Hepatocyte (in vitro differentiated cells): Measurements from ENCODE around the gene MKRN2. TPM values are rescaled to one million over a fixed set of nuclear protein-coding genes. Genes with fewer than 3 reads are reported as not detected.

Experiments
- DNase-seq: peaks from one replicate; pipeline ENCODE4 v3.0.0-alpha.2; 2016; ENCODE audit warnings: low spot score
- H2AFZ ChIP-seq: fragments of 200-600 bp; sonication (generic); 2 replicates; pipeline ENCODE4 v1.6.0; 2016; ENCODE audit warnings: antibody characterized with exemption, mild to moderate bottlenecking
- H3K27ac ChIP-seq: fragments of 200-600 bp; sonication (generic); 2 replicates; pipeline ENCODE4 v1.5.1; 2016; ENCODE audit warnings: mild to moderate bottlenecking
- H3K27me3 ChIP-seq: fragments of 200-600 bp; sonication (generic); 2 replicates; pipeline ENCODE4 v1.6.1; 2016
- H3K36me3 ChIP-seq: fragments of 200-600 bp; sonication (generic); replicated peaks from 2 replicates; pipeline ENCODE4 v1.5.1; 2016; ENCODE audit warnings: low read depth; ENCODE audit not compliant: insufficient read depth
- H3K4me1 ChIP-seq: fragments of 200-600 bp; sonication (generic); 2 replicates; pipeline ENCODE4 v1.5.1; 2016; ENCODE audit warnings: mild to moderate bottlenecking, moderate library complexity; ENCODE audit not compliant: insufficient read depth
- H3K4me2 ChIP-seq: fragments of 200-600 bp; sonication (generic); 2 replicates; pipeline ENCODE4 v1.6.0; 2016
- H3K4me3 ChIP-seq: fragments of 200-600 bp; sonication (generic); 2 replicates; pipeline ENCODE4 v1.5.1; 2016; ENCODE audit warnings: mild to moderate bottlenecking
- H3K79me2 ChIP-seq: fragments of 200-600 bp; sonication (generic); 2 replicates; pipeline ENCODE4 v1.6.0; 2017; ENCODE audit warnings: mild to moderate bottlenecking
- H3K9me2 ChIP-seq: fragments of 200-600 bp; sonication (generic); replicated peaks from 2 replicates; pipeline ENCODE4 v1.6.0; 2017; ENCODE audit warnings: mild to moderate bottlenecking; ENCODE audit not compliant: insufficient read depth
- H3K9me3 ChIP-seq: fragments of 200-600 bp; sonication (generic); 2 replicates; pipeline ENCODE4 v1.5.1; 2016; ENCODE audit warnings: low read depth, mild to moderate bottlenecking
- H4K20me1 ChIP-seq: fragments of 200-600 bp; sonication (generic); 2 replicates; pipeline ENCODE4 v1.6.0; 2016; ENCODE audit warnings: mild to moderate bottlenecking; ENCODE audit not compliant: insufficient read depth, poor library complexity, severe bottlenecking
- EZH2 ChIP-seq: fragments of 200-600 bp; sonication (generic); IDR thresholded peaks from 2 replicates; pipeline ENCODE4 v1.6.1; 2016; ENCODE audit warnings: antibody characterized with exemption, mild to moderate bottlenecking, borderline replicate concordance
- EZH2phosphoT487 ChIP-seq: fragments of 200-600 bp; sonication (generic); IDR thresholded peaks from one replicate; pipeline ENCODE4 v1.6.1; 2018; ENCODE audit warnings: antibody characterized with exemption, mild to moderate bottlenecking, low read depth, moderate library complexity; ENCODE audit not compliant: unreplicated experiment, severe bottlenecking
- WGBS: methylation state at CpG from one replicate; pipeline ENCODE4 v1.1.6; 2016; ENCODE audit warnings: low lambda C conversion rate; ENCODE audit errors: missing lambda C conversion rate; 5-methylcytosine and 5-hydroxymethylcytosine counted together
- polyA plus RNA-seq: library from polyadenylated mRNA; unstranded; fragments of >200 nt; fragmentation: Nextera tagmentation; extraction: Ambion mirVana; gene quantifications from 2 replicates; pipeline ENCODE4 v1.2.1, GENCODE V29; 2016
- total RNA-seq: library from RNA; depleted of rRNA; stranded (reverse); fragments of >200 nt; gene quantifications from 2 replicates; pipeline ENCODE4 v1.2.3, GENCODE V29; 2014
- TF ChIP-seq, protein P1 (sequence below): fragments of 200-600 bp; sonication (generic); IDR thresholded peaks from 2 replicates; pipeline ENCODE4 v1.5.1; 2016; ENCODE audit warnings: antibody characterized with exemption, mild to moderate bottlenecking; ENCODE audit not compliant: poor library complexity

The MKRN2 gene
- total and polyA plus RNA-seq, 2 experiments from 2014 or later, result 22.6 to 30.1 TPM

DNA sequence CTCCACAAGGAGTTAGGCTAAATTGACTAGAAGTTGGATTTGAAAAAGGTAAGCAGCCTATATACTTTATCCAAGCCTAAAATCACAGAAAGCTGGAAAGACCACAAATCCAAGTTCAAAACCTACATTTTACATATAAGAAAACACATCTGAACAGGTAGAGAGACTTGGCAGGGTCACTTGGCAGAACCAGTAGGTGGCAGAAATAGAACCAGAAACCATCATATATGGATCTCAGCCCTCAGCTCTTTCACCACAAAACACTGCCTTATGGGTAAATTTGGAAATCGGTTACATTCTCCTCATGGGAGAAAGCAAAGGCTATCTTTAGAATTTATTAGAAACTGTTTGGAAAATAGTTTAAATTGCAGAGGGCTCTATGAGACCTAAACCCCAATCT is 44.2 kb downstream of the MKRN2 start:
- Histone ChIP-seq H3K27ac (no peak overlapping the region), H3K4me3 (no peak overlapping the region), H3K4me1 (no peaks in the 10 kb centered on the region), H3K9me2 (no peaks in the 10 kb centered on the region), H2AFZ (no peak overlapping the region), H3K79me2 (peaks cover 27% of the 10 kb centered on the region), H4K20me1 (peaks cover 4% of the 10 kb centered on the region), H3K4me2 (no peak overlapping the region), H3K36me3 (peaks cover 6% of the 10 kb centered on the region), H3K27me3 (no peaks in the 10 kb centered on the region), H3K9me3 (no peaks in the 10 kb centered on the region)
- TF ChIP-seq EZH2, result no peak
- TF ChIP-seq, protein P1, sequence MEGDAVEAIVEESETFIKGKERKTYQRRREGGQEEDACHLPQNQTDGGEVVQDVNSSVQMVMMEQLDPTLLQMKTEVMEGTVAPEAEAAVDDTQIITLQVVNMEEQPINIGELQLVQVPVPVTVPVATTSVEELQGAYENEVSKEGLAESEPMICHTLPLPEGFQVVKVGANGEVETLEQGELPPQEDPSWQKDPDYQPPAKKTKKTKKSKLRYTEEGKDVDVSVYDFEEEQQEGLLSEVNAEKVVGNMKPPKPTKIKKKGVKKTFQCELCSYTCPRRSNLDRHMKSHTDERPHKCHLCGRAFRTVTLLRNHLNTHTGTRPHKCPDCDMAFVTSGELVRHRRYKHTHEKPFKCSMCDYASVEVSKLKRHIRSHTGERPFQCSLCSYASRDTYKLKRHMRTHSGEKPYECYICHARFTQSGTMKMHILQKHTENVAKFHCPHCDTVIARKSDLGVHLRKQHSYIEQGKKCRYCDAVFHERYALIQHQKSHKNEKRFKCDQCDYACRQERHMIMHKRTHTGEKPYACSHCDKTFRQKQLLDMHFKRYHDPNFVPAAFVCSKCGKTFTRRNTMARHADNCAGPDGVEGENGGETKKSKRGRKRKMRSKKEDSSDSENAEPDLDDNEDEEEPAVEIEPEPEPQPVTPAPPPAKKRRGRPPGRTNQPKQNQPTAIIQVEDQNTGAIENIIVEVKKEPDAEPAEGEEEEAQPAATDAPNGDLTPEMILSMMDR, result peak; percentile 17
- no peak for DNase-seq
- WGBS, result 100% methylated on average over 1 of the region's 1 CpG

DNA sequence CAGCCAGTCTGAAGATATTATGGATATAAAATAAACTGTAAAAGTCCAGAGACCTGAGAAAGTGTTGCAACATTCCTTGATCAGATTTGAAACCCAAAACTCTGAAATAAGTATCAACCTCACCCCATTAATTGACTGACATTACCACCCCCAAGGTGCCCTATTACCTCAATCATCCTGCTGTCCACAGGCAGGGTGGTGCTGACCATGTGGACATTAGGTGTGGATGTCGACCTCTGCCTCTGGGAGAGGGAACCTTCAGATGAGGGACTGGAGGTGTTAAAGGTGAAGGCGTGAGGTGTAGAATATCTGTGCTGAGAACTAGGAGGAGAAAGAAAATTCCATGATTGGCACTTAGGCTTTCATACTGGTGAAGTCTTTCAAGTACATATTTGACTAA is 47.1 kb downstream of the MKRN2 start:
- Histone ChIP-seq H3K4me3 (no peak overlapping the region), H3K4me1 (no peaks in the 10 kb centered on the region), H4K20me1 (peaks cover 4% of the 10 kb centered on the region), H2AFZ (no peak overlapping the region), H3K36me3 (no peaks in the 10 kb centered on the region), H3K9me3 (no peaks in the 10 kb centered on the region), H3K79me2 (peaks cover 34% of the 10 kb centered on the region), H3K27ac (no peak overlapping the region), H3K27me3 (no peaks in the 10 kb centered on the region), H3K9me2 (no peaks in the 10 kb centered on the region), H3K4me2 (no peak overlapping the region)
- 85% methylated on average over 2 of the region's 2 CpGs for WGBS
- no peak for TF ChIP-seq EZH2phosphoT487
- TF ChIP-seq EZH2, result no peak
- TF ChIP-seq, protein P1, result no peak
- no peak for DNase-seq

DNA sequence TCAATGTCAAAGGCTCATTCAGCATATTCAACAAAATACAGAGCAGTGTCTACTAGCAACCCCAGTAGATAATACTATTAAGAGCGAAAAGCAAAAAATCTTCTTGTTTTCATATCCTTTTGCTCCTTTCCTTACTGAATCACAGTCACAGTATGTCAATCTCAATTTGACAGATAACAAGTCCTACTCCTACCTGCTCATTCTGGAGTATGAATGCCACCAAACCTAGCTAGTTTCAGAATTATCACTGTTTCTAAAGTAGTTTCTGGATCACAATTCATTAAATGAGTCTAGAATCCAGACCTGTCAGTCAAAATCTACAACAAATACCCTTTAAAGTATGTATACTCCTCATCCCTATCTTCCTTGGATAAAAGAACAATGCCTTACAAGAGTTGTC is 51.5 kb downstream of the MKRN2 start:
- Histone ChIP-seq H3K27me3 (no peaks in the 10 kb centered on the region), H3K79me2 (peaks cover 61% of the 10 kb centered on the region), H3K9me2 (no peaks in the 10 kb centered on the region), H3K4me2 (no peak overlapping the region), H3K36me3 (no peaks in the 10 kb centered on the region), H3K9me3 (no peaks in the 10 kb centered on the region), H3K4me3 (no peak overlapping the region), H3K4me1 (no peaks in the 10 kb centered on the region), H3K27ac (no peak overlapping the region), H2AFZ (no peak overlapping the region), H4K20me1 (peaks cover 21% of the 10 kb centered on the region)
- no peak for DNase-seq
- 97% methylated on average over 1 of the region's 1 CpG for WGBS
- TF ChIP-seq, protein P1, result no peak
- TF ChIP-seq EZH2 (no peak), EZH2phosphoT487 (no peak)

DNA sequence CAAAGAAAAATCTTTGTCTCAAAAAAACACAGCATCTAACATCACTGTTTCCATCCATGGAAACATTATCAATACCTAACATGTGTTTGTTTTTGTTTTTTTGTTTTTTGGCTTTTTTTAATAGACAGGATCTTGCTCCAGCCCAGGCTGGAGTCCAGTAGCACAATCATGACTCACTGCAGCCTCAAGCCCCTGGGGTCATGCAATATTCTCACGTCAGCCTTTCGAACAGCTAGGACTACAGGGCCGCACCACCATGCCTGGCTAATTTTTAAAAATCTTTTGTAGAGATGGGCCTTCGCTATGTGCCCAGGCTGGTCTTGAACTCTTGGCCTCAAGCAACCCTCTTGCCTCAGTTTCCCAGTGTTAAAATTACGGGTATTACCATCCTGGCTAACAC is 54.2 kb downstream of the MKRN2 start:
- DNase-seq, result no peak
- H3K9me2 ChIP-seq, result no peaks in the 10 kb centered on the region
- no peak overlapping the region for H3K4me3 ChIP-seq
- H3K27me3 ChIP-seq, result no peaks in the 10 kb centered on the region
- H3K4me1 ChIP-seq, result no peaks in the 10 kb centered on the region
- no peaks in the 10 kb centered on the region for H3K9me3 ChIP-seq
- 90% methylated on average over 5 of the region's 5 CpGs for WGBS
- H3K79me2 ChIP-seq, result peaks cover 75% of the 10 kb centered on the region
- H3K36me3 ChIP-seq, result no peaks in the 10 kb centered on the region
- TF ChIP-seq EZH2phosphoT487, result no peak
- no peak for TF ChIP-seq EZH2
- TF ChIP-seq, protein P1, result no peak
- no peak overlapping the region for H3K27ac ChIP-seq
- peaks cover 32% of the 10 kb centered on the region for H4K20me1 ChIP-seq
- no peak overlapping the region for H3K4me2 ChIP-seq
- H2AFZ ChIP-seq, result no peak overlapping the region
